IMR-90 (cell line): Measurements from ENCODE around the gene SPRR3. TPM values are rescaled to one million over a fixed set of nuclear protein-coding genes. Genes with fewer than 3 reads are reported as not detected.

Experiments
- ATAC-seq: fragments of 200-7000 bp; cut with Tn5 transposase; 2 replicates; pipeline ENCODE4 v1.9.1; 2020; ENCODE audit warnings: low read depth, mild to moderate bottlenecking, moderate library complexity
- BruUV-seq: library from RNA; stranded (reverse); fragments of 400-500 nt; replicated peaks from 2 replicates; lab custom pipeline; 2021; lab: Mats Ljungman, UMichigan
- CTCF ChIA-PET: fragments of 300-600 bp; formaldehyde crosslinking; extraction: SDS; loops from one replicate; lab custom pipeline; 2021; ENCODE audit warnings: antibody characterized with exemption; lab: Yijun Ruan, JAX
- POLR2A ChIA-PET: fragments of 300-600 bp; sonication (Branson Sonifier 250); formaldehyde crosslinking; loops from one replicate; lab custom pipeline; 2022; ENCODE audit warnings: antibody characterized with exemption; ENCODE audit not compliant: unreplicated experiment; lab: Charles Lee
- DNase-seq: peaks from one replicate; pipeline ENCODE4 v3.0.0; 2013
- H2AFZ ChIP-seq: replicated peaks from 2 replicates; pipeline ENCODE3; 2013; ENCODE audit warnings: low read length, mild to moderate bottlenecking; ENCODE audit not compliant: poor library complexity
- H2AK5ac ChIP-seq: 2 replicates; pipeline ENCODE4 v1.6.1; 2013; ENCODE audit warnings: low read depth, low read length, inconsistent platforms
- H2AK9ac ChIP-seq: replicated peaks from 2 replicates; pipeline ENCODE3; 2013; ENCODE audit warnings: mild to moderate bottlenecking, low read depth, low read length, moderate library complexity; ENCODE audit not compliant: poor library complexity
- H2BK120ac ChIP-seq: 2 replicates; pipeline ENCODE4 v1.6.1; 2013; ENCODE audit warnings: low read depth, low read length, inconsistent platforms
- H2BK15ac ChIP-seq: 3 replicates; pipeline ENCODE4 v1.6.1; 2013; ENCODE audit warnings: low read depth, low read length, inconsistent platforms
- H2BK20ac ChIP-seq: 2 replicates; pipeline ENCODE4 v1.6.1; 2013; ENCODE audit warnings: low read depth, mild to moderate bottlenecking, inconsistent platforms, low read length, moderate library complexity
- H2BK5ac ChIP-seq: 2 replicates; pipeline ENCODE4 v1.6.1; 2013; ENCODE audit warnings: mild to moderate bottlenecking, low read depth, low read length, inconsistent platforms; ENCODE audit not compliant: poor library complexity, severe bottlenecking
- H3K14ac ChIP-seq: replicated peaks from 2 replicates; pipeline ENCODE4 v1.6.1; 2013; ENCODE audit warnings: low read depth, low read length, inconsistent platforms
- H3K18ac ChIP-seq: 2 replicates; pipeline ENCODE4 v1.6.1; 2013; ENCODE audit warnings: low read depth, low read length, control low read depth
- H3K23ac ChIP-seq: 2 replicates; pipeline ENCODE4 v1.6.1; 2013; ENCODE audit warnings: low read depth, low read length, inconsistent platforms
- H3K27ac ChIP-seq: 2 replicates; pipeline ENCODE4 v1.5.1; 2013; ENCODE audit warnings: mild to moderate bottlenecking, control low read depth, low read length; ENCODE audit not compliant: insufficient read depth
- H3K27me3 ChIP-seq: 2 replicates; pipeline ENCODE4 v1.6.1; 2013; ENCODE audit warnings: low read length; ENCODE audit not compliant: control insufficient read depth, insufficient read depth
- H3K36me3 ChIP-seq: 2 replicates; pipeline ENCODE4 v1.6.1; 2013; ENCODE audit warnings: low read length, mixed read lengths; ENCODE audit not compliant: control insufficient read depth, insufficient read depth
- H3K4ac ChIP-seq: 2 replicates; pipeline ENCODE4 v1.6.1; 2013; ENCODE audit warnings: low read depth, low read length, inconsistent platforms
- H3K4me1 ChIP-seq: 2 replicates; pipeline ENCODE4 v1.6.1; 2013; ENCODE audit warnings: low read length, mixed read lengths; ENCODE audit not compliant: control insufficient read depth, insufficient read depth
- H3K4me2 ChIP-seq: 2 replicates; pipeline ENCODE4 v1.6.1; 2013; ENCODE audit warnings: low read depth, mild to moderate bottlenecking, control low read depth, low read length, moderate library complexity
- H3K4me3 ChIP-seq: 2 replicates; pipeline ENCODE4 v1.5.1; 2013; ENCODE audit warnings: low read depth, mild to moderate bottlenecking, control low read depth, low read length, moderate library complexity; ENCODE audit not compliant: insufficient read depth
- H3K56ac ChIP-seq: 2 replicates; pipeline ENCODE4 v1.6.1; 2013; ENCODE audit warnings: low read length, inconsistent platforms; ENCODE audit not compliant: insufficient read depth; ENCODE audit errors: extremely low read depth
- H3K79me1 ChIP-seq, 2 experiments: 2 replicates each; pipeline ENCODE4 v1.6.1; 2013; ENCODE audit warnings: low read length in 2 of 2, inconsistent platforms in 1 of 2, low read depth in 1 of 2
- H3K9ac ChIP-seq: 2 replicates; pipeline ENCODE4 v1.6.1; 2013; ENCODE audit warnings: low read depth, low read length, control low read depth
- H3K9me1 ChIP-seq: 2 replicates; pipeline ENCODE4 v1.6.1; 2013; ENCODE audit warnings: low read length, inconsistent platforms; ENCODE audit not compliant: insufficient read depth
- H3K9me3 ChIP-seq: 2 replicates; pipeline ENCODE4 v1.6.1; 2013; ENCODE audit warnings: low read length; ENCODE audit not compliant: control insufficient read depth, insufficient read depth
- H4K20me1 ChIP-seq: 2 replicates; pipeline ENCODE4 v1.6.1; 2013; ENCODE audit warnings: low read length, inconsistent platforms; ENCODE audit not compliant: insufficient read depth
- H4K5ac ChIP-seq: 2 replicates; pipeline ENCODE4 v1.6.1; 2013; ENCODE audit warnings: mild to moderate bottlenecking, low read depth, low read length, control low read depth
- H4K8ac ChIP-seq, 2 experiments: 2 replicates each; pipeline ENCODE4 v1.6.1; 2013; ENCODE audit warnings: low read depth in 2 of 2, low read length in 2 of 2, control low read depth in 1 of 2, inconsistent platforms in 1 of 2
- H4K91ac ChIP-seq: 2 replicates; pipeline ENCODE4 v1.6.1; 2013; ENCODE audit warnings: low read depth, low read length, inconsistent platforms; ENCODE audit not compliant: insufficient read depth
- BHLHE40 ChIP-seq: fragments of 150-350 bp; IDR thresholded peaks from 2 replicates; pipeline ENCODE4 v1.6.1; 2016; ENCODE audit warnings: mild to moderate bottlenecking, low read depth, low read length
- CEBPB ChIP-seq: IDR thresholded peaks from 2 replicates; pipeline ENCODE4 v1.6.1; 2012; ENCODE audit warnings: low read depth, low read length, improper control_type of control experiment
- CHD1 ChIP-seq: IDR thresholded peaks from 2 replicates; pipeline ENCODE4 v1.6.1; 2012; ENCODE audit warnings: low read depth, low read length, improper control_type of control experiment
- CTCF ChIP-seq: conservative IDR thresholded peaks from 2 replicates; pipeline ENCODE4 v1.5.1; 2012; ENCODE audit warnings: mild to moderate bottlenecking, low read depth, low read length, improper control_type of control experiment
- ELK1 ChIP-seq: fragments of 150-350 bp; IDR thresholded peaks from 2 replicates; pipeline ENCODE4 v1.6.1; 2016; ENCODE audit warnings: low read depth, mild to moderate bottlenecking, low read length, moderate library complexity, borderline replicate concordance
- FOS ChIP-seq: fragments of 150-350 bp; IDR thresholded peaks from 2 replicates; pipeline ENCODE4 v1.6.1; 2016; ENCODE audit warnings: low read depth, low read length
- MAFK ChIP-seq: IDR thresholded peaks from 2 replicates; pipeline ENCODE4 v1.6.1; 2012; ENCODE audit warnings: low read depth, low read length, improper control_type of control experiment
- MAZ ChIP-seq: IDR thresholded peaks from 2 replicates; pipeline ENCODE4 v1.6.1; 2012; ENCODE audit warnings: low read depth, mild to moderate bottlenecking, low read length, improper control_type of control experiment, moderate library complexity, borderline replicate concordance
- MXI1 ChIP-seq: IDR thresholded peaks from 2 replicates; pipeline ENCODE4 v1.6.1; 2012; ENCODE audit warnings: low read depth, mild to moderate bottlenecking, low read length, moderate library complexity, borderline replicate concordance
- NFE2L2 ChIP-seq: fragments of 150-350 bp; IDR thresholded peaks from 2 replicates; pipeline ENCODE4 v1.6.1; 2016; ENCODE audit warnings: low read depth, mild to moderate bottlenecking, low read length
- POLR2A ChIP-seq: IDR thresholded peaks from 2 replicates; pipeline ENCODE4 v1.6.1; 2012; ENCODE audit warnings: mild to moderate bottlenecking, low read depth, low read length
- RAD21 ChIP-seq: IDR thresholded peaks from 2 replicates; pipeline ENCODE4 v1.6.1; 2012; ENCODE audit warnings: low read length, improper control_type of control experiment
- RFX5 ChIP-seq: IDR thresholded peaks from 2 replicates; pipeline ENCODE4 v1.8.0; 2012; ENCODE audit warnings: low read depth, mild to moderate bottlenecking, low read length, moderate library complexity
- SMC3 ChIP-seq: fragments of 150-350 bp; IDR thresholded peaks from 2 replicates; pipeline ENCODE4 v1.6.1; 2016; ENCODE audit warnings: low read depth, mild to moderate bottlenecking, antibody characterized with exemption, low read length, moderate library complexity
- USF2 ChIP-seq: fragments of 150-350 bp; IDR thresholded peaks from 2 replicates; pipeline ENCODE4 v1.6.1; 2017; ENCODE audit warnings: mild to moderate bottlenecking, antibody characterized with exemption, low read length, low read depth
- WGBS, 2 experiments: methylation state at CpG; one replicate each; pipeline versions ENCODE4 v1.1.5 to v1.1.7; 2013; ENCODE audit warnings: missing lambda C conversion rate in 2 of 2; ENCODE audit not compliant: insufficient read length in 1 of 2; ENCODE audit errors: extremely low coverage in 2 of 2; 5-methylcytosine and 5-hydroxymethylcytosine counted together
- dilution Hi-C: fragments of 300-500 bp; cut with HindIII; formaldehyde crosslinking; loops from one replicate; pipeline ENCODE4 v1.14.3; 2018; ENCODE audit warnings: low sequenced_read_pairs; ENCODE audit not compliant: unreplicated experiment
- in situ Hi-C: fragments of 300-500 bp; cut with MboI; formaldehyde crosslinking; loops from 3 replicates; pipeline ENCODE4 v1.14.3; 2019; ENCODE audit warnings: low sequenced_read_pairs, inconsistent platforms, mixed read lengths
- intact Hi-C: fragments of 100-400 bp; cut with micrococcal nuclease; formaldehyde crosslinking; loops from 2 replicates; pipeline ENCODE4 v1.10.0; 2022
- polyA plus RNA-seq, 3 experiments: library from polyadenylated mRNA; depleted of rRNA; stranded (reverse); fragments of >200 nt; gene quantifications; 2 replicates each; pipeline ENCODE4 v1.2.3, GENCODE V29; 2012; ENCODE audit warnings: low replicate concordance in 1 of 3
- total RNA-seq: library from RNA; depleted of rRNA; stranded (reverse); fragments of >200 nt; gene quantifications from 2 replicates; pipeline ENCODE4 v1.2.3, GENCODE V29; 2012

Gene SPRR3
- total and polyA plus RNA-seq, 2 of the 4 experiments (the other 2 are of a cell fraction): not detected

GRCh38 chr1:152972196-152972886 is 29.2 kb upstream of the SPRR3 start:
- Histone ChIP-seq H3K9ac (no peak overlapping the region), H3K14ac (no peak overlapping the region), H4K5ac (no peak overlapping the region), H2BK120ac (no peak overlapping the region), H3K18ac (no peak overlapping the region), H4K91ac (no peak overlapping the region), H2BK5ac (no peak overlapping the region), H2AK5ac (no peak overlapping the region), H4K8ac (no peak overlapping the region), H3K56ac (no peak overlapping the region), H2BK20ac (no peak overlapping the region), H3K9me3 (no peaks in the 10 kb centered on the region), H4K20me1 (no peaks in the 10 kb centered on the region), H2AK9ac (no peak overlapping the region), H2AFZ (no peak overlapping the region), H3K4me3 (no peak overlapping the region), H3K27me3 (no peaks in the 10 kb centered on the region), H3K36me3 (no peaks in the 10 kb centered on the region), H3K9me1 (no peaks in the 10 kb centered on the region), H3K4me2 (no peak overlapping the region), H3K79me1 (no peaks in the 10 kb centered on the region), H2BK15ac (no peak overlapping the region), H3K23ac (no peak overlapping the region), H3K4ac (no peak overlapping the region), H3K27ac (no peak overlapping the region), H3K4me1 (no peaks in the 10 kb centered on the region)
- in situ Hi-C loops (no loop called here), intact Hi-C loops (no loop called here), dilution Hi-C loops (no loop called here)
- POLR2A ChIA-PET: no interaction called here
- TF ChIP-seq SMC3 (no peak), MAFK (no peak), USF2 (no peak), BHLHE40 (no peak), CEBPB (no peak), NFE2L2 (no peak), RAD21 (no peak), MAZ (no peak), ELK1 (no peak), RFX5 (no peak), CTCF (no peak), MXI1 (no peak), POLR2A (no peak), FOS (no peak), CHD1 (no peak)
- no peak for ATAC-seq
- no CpG with 5 or more reads among the region's 4 CpGs for WGBS, 2 experiments
- CTCF ChIA-PET: no interaction called here
- BruUV-seq: no TSS peak
- DNase-seq: no peak
